SK-N-SH treated with all-trans-retinoic acid at 6 μM for 48 hours (cell line): ENCODE results near the gene GEN1.

Experiments used
- CSRNP3 ChIP-seq: fragments of 250-450 bp; sonication (Bioruptor Pico); IDR thresholded peaks from 2 replicates; pipeline ENCODE4 v1.5.1; 2021; ENCODE audit warnings: mild to moderate bottlenecking, moderate library complexity
- ESRRG ChIP-seq: fragments of 250-450 bp; sonication (Bioruptor Pico); IDR thresholded peaks from 2 replicates; pipeline ENCODE4 v1.6.1; 2021; ENCODE audit warnings: mild to moderate bottlenecking
- OSR1 ChIP-seq: fragments of 250-450 bp; sonication (Bioruptor Pico); IDR thresholded peaks from 2 replicates; pipeline ENCODE4 v1.8.0; 2022; ENCODE audit warnings: moderate library complexity, mild to moderate bottlenecking, inconsistent platforms
- RARB ChIP-seq: fragments of 250-450 bp; sonication (Bioruptor Pico); IDR thresholded peaks from 2 replicates; pipeline ENCODE4 v1.8.0; 2021; ENCODE audit warnings: mild to moderate bottlenecking, moderate library complexity
- TF ChIP-seq, protein P1 (sequence below): fragments of 250-450 bp; sonication (Bioruptor Pico); IDR thresholded peaks from 2 replicates; pipeline ENCODE4 v1.8.0; 2020; ENCODE audit warnings: mild to moderate bottlenecking, moderate library complexity, borderline replicate concordance
- TF ChIP-seq, protein P2 (sequence below): fragments of 250-450 bp; sonication (Bioruptor Pico); IDR thresholded peaks from 2 replicates; pipeline ENCODE4 v1.5.1; 2020; ENCODE audit warnings: low read depth, mild to moderate bottlenecking, moderate library complexity

DNA sequence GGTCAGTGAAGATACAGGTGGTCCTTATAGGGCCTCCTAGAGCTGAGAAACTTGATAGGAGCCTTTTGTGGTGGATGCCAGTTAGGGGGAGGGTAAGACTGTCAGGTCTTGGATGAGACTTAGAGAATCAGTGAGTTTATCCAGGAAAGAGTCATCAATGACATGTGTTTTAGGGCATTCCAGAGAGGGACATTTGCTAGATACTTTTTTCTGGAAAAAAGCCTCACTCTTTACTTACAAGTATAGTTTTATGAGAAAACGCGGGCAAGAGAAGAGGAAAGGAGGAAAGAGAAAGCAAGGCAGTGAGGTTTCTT lies 37.8 kb downstream of the GEN1 start:
- TF ChIP-seq OSR1 (no peak), CSRNP3 (CRISPR knock-in tag) (no peak), RARB (CRISPR knock-in tag) (no peak), ESRRG (CRISPR knock-in tag) (no peak)
- TF ChIP-seq, protein P1, sequence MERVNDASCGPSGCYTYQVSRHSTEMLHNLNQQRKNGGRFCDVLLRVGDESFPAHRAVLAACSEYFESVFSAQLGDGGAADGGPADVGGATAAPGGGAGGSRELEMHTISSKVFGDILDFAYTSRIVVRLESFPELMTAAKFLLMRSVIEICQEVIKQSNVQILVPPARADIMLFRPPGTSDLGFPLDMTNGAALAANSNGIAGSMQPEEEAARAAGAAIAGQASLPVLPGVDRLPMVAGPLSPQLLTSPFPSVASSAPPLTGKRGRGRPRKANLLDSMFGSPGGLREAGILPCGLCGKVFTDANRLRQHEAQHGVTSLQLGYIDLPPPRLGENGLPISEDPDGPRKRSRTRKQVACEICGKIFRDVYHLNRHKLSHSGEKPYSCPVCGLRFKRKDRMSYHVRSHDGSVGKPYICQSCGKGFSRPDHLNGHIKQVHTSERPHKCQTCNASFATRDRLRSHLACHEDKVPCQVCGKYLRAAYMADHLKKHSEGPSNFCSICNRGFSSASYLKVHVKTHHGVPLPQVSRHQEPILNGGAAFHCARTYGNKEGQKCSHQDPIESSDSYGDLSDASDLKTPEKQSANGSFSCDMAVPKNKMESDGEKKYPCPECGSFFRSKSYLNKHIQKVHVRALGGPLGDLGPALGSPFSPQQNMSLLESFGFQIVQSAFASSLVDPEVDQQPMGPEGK (CRISPR knock-in tag), result no peak
- TF ChIP-seq, protein P2, sequence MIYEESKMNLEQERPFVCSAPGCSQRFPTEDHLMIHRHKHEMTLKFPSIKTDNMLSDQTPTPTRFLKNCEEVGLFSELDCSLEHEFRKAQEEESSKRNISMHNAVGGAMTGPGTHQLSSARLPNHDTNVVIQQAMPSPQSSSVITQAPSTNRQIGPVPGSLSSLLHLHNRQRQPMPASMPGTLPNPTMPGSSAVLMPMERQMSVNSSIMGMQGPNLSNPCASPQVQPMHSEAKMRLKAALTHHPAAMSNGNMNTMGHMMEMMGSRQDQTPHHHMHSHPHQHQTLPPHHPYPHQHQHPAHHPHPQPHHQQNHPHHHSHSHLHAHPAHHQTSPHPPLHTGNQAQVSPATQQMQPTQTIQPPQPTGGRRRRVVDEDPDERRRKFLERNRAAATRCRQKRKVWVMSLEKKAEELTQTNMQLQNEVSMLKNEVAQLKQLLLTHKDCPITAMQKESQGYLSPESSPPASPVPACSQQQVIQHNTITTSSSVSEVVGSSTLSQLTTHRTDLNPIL, result no peak
